SH-SY5Y (cell line): ENCODE results near the gene IST1.

Experiments
- GATA2 ChIP-seq: IDR thresholded peaks from 2 replicates; pipeline ENCODE4 v1.6.1; 2011; ENCODE audit warnings: mild to moderate bottlenecking, low read depth, low read length
- GATA3 ChIP-seq: IDR thresholded peaks from 2 replicates; pipeline ENCODE4 v1.6.1; 2011; ENCODE audit warnings: low read depth, mild to moderate bottlenecking, low read length, moderate library complexity

GRCh38 chr16:71973001-71973400 lies 77.7 kb downstream of the IST1 start:
- TF ChIP-seq GATA2 = no peak
- TF ChIP-seq GATA3 = no peak
